Lower leg skin (tissue), 4 donors: ENCODE results near the gene GALM. TPM values are rescaled to one million over a fixed set of nuclear protein-coding genes. Genes with fewer than 3 reads are reported as not detected.

Experiments
- DNase-seq, 2 donors: peaks; one replicate each; pipeline ENCODE4 v3.0.0-alpha.2; 2019; ENCODE audit warnings: low spot score in 2 of 2
- H3K4me3 ChIP-seq: fragments of 200-600 bp; sonication (generic); 2 replicates; pipeline ENCODE4 v1.5.1; 2017; ENCODE audit warnings: mild to moderate bottlenecking, low read depth; ENCODE audit not compliant: poor library complexity, severe bottlenecking
- CTCF ChIP-seq, 3 donors: fragments of 450-650 bp; IDR thresholded peaks; one replicate each; pipeline ENCODE4 v1.5.1; 2016; ENCODE audit warnings: antibody characterized with exemption in 3 of 3, mild to moderate bottlenecking in 3 of 3, moderate library complexity in 2 of 3
- POLR2A ChIP-seq, 2 donors: fragments of 450-650 bp; IDR thresholded peaks; one replicate each; pipeline ENCODE4 v1.6.1; 2016 to 2017; ENCODE audit warnings: antibody characterized with exemption in 2 of 2, mild to moderate bottlenecking in 1 of 2, moderate library complexity in 1 of 2
- WGBS, 2 donors: methylation state at CpG; one replicate each; pipeline ENCODE4 v1.1.5; 2018; 5-methylcytosine and 5-hydroxymethylcytosine counted together
- intact Hi-C: fragments of 100-400 bp; cut with DNase I; formaldehyde crosslinking; loops from one replicate; pipeline ENCODE4 v1.15.0; 2023; ENCODE audit warnings: low total_unique reads
- total RNA-seq, 4 donors: library from RNA; depleted of rRNA; stranded (reverse); fragments of >200 nt; gene quantifications; one replicate each; pipeline ENCODE4 v1.1.0, GENCODE V29; 2016

GALM gene
- total RNA-seq, 4 donors from 2014 or later = 4.0 to 12.1 (median 7.0) TPM

- WGBS, 2 donors = 90% methylated on average over 6 of the region's 6 CpGs
- intact Hi-C loops = no loop called here
- TF ChIP-seq POLR2A (IDR thresholded peaks at IDR 0.05) (no peak), CTCF (IDR thresholded peaks at IDR 0.05) (no peak)
Measured at GRCh38 chr2:38716185-38716584, 50.3 kb downstream of the GALM start.

GRCh38 chr2:38718601-38719000, 52.7 kb downstream of the GALM start:
- no peak overlapping the region for H3K4me3 ChIP-seq
- no peak for DNase-seq
- intact Hi-C loops = no loop called here
- TF ChIP-seq CTCF (IDR thresholded peaks at IDR 0.05) (no peak), POLR2A (IDR thresholded peaks at IDR 0.05) (no peak)
- 62 to 69% methylated on average over 4 of the region's 4 CpGs for WGBS, 2 donors

More at GRCh38 chr2:38716185-38716584, 50.3 kb downstream of the GALM start:
- no peak for DNase-seq
- no peak overlapping the region for H3K4me3 ChIP-seq

- DNase-seq = no peak
- intact Hi-C loops = no loop called here
- 83% methylated on average over 12 of the region's 12 CpGs for WGBS, 2 donors
- no peak for TF ChIP-seq POLR2A (IDR thresholded peaks at IDR 0.05)
- H3K4me3 ChIP-seq = no peak overlapping the region
Measured at GRCh38 chr2:38719706-38720105, 53.8 kb downstream of the GALM start.

GRCh38 chr2:38720613-38721241, 54.8 kb downstream of the GALM start:
- peak; percentile 82 to 91 for DNase-seq
- intact Hi-C loops = no loop called here
- no peak overlapping the region for H3K4me3 ChIP-seq
- TF ChIP-seq POLR2A (IDR thresholded peaks at IDR 0.05) (no peak), CTCF (IDR thresholded peaks at IDR 0.05) (no peak)
- WGBS, 2 donors = 25 to 27% methylated on average over 4 of the region's 4 CpGs

GRCh38 chr2:38722271-38723061, 56.6 kb downstream of the GALM start:
- 69 to 78% methylated on average over 9 of the region's 9 CpGs for whole genome bisulfite sequencing, 2 donors
- intact Hi-C loops = no loop called here

More at GRCh38 chr2:38722271-38723061, 56.6 kb downstream of the GALM start:
- DNase-seq = peak in 1 of 2 donors; percentile 39
- H3K4me3 ChIP-seq = no peak overlapping the region
- TF ChIP-seq POLR2A (IDR thresholded peaks at IDR 0.05) = no peak
- TF ChIP-seq CTCF (IDR thresholded peaks at IDR 0.05) = no peak
